GM21367 (cell line): ENCODE results near the gene MTCL3.

Experiments used
- ATAC-seq: cut with Tn5 transposase; IDR thresholded peaks from one replicate; pipeline ENCODE4 v1.9.1; 2021; ENCODE audit not compliant: unreplicated experiment

Gene MTCL3

DNA sequence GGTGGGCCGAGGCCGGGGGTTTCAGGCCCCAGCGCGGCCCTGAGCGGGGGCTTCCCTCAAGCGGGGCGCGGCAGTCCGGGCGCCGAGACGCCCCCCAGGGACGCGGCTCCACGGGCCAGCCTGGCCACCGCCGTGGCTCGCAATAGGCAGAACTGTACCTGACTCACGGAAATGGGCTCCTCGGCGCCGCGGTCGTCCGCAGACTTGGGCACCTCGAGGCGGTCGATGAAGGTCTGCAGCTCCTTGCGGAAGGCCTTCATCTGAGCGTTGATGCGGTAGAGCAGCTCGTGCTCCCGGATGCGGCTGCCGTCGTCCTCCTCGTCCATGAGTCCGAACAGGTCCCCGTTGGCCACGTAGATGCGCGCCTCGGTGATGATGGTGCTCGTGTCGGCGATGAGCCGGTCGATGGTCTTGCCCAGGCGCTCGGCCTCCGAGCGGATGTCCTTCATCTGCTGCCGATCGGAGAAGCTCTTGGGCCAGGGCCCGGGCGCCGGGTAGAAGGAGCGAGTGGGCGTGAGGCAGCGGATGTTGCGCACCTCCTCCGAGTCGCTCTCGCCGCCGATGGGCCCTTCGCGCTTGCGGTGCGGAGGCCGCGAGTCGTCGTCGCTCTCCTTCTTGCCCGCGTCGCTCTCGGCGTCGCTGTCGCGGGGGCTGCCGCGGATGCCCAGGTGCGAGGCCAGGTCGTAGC, 43.9 kb downstream of the MTCL3 start:
- no peak for ATAC-seq

DNA sequence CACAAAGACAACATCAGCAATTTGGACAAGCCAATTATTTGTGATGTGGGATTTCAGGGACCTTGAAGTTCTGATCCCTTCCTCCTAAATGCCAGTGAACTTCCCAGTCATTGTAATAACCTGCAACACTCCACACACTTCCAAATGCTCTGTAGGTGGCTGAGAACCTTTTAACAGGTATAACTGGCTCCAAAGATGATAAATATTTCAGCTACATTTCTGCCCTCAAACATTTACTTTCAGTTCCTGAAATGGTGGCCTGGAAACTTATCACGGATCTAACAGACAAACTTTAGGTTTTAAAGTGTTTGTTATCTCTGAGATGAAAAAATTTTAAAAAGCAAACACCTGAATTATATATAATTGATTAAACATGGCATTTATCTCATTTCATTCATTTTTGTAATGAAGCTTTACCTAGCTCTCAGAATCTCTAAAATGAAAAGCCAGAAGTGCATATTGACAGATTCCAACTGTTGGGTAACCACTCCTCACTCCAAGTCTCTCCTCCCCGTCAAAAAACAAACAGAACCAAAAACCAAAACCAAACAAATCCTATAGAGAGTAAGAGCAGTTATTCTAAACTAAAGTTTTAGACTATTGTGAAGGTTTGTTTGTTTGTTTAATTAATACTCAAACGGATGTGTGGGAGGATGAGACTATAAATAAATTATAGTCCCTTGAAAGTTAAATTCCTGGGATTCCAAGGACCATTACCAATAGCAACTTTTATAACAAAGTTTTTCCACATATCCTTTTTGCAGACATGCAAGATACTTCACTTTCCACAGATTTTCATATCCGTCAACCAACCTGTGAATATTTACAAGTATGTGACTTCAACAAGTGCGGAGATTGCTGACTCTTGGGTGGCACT, 47.5 kb downstream of the MTCL3 start:
- no peak for ATAC-seq

DNA sequence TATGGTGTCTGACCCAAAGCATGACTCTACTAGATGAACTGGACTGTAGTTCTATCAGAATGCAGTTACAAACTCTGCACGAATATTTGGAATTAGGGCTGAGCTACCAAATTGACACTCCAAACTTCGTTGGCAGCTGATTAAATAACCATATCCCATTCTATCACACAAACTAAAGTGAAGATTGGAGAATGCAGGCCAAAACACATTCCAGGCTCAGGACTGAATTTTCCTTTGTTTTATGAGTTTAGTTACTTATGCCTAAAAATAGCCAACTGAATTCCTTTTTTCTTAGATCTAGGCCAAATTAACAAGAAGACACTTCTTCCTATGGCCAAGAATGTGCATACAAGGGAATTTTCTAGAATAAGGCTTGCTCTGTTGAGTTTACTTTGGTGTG, 50.2 kb downstream of the MTCL3 start:
- ATAC-seq = no peak

DNA sequence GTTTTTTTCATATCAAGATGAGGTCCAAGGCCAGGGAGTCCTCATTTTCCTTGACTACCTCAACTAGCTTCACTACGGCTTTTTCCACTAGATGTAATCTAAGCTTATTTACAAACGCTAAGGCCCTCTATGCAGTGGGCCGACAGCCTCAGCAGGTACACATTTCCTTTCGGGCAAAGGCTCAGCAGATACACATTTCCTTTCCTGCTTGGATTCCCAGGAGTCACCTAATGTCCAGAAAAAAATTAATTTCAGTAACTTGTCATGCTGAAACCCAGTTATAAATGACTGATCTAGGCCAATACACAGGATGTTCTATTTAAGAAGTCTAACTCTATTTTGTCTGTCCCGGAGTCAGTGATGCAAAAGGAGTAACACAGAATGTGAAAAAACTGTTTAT, 52.7 kb downstream of the MTCL3 start:
- ATAC-seq = no peak

DNA sequence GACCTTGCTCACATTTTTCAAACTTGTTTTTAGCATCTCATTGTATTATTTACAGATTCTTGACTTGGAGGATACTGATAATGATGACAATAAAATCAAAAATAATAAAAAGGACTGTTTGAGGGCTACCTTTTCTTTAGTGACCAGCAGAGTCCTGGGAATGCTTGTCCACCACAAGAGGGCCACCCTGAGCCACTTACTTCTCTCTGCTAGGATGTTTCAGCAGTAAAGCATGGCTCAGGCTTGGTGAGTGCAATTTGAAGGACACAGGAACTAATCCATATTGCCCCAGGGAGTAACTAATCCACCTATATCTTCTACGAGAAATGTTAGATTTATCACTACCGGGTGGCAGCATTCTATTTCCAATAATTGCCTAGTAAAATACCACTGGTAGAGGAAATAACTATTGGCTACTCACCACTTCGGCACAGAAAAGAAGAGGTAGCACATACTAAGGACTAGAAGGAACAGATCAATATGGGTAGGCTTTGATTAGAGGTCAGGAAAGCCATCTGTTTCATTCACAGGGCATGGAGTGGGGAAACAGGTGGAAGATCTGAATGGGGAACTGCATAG, 54.2 kb downstream of the MTCL3 start:
- ATAC-seq = peak; percentile 96

DNA sequence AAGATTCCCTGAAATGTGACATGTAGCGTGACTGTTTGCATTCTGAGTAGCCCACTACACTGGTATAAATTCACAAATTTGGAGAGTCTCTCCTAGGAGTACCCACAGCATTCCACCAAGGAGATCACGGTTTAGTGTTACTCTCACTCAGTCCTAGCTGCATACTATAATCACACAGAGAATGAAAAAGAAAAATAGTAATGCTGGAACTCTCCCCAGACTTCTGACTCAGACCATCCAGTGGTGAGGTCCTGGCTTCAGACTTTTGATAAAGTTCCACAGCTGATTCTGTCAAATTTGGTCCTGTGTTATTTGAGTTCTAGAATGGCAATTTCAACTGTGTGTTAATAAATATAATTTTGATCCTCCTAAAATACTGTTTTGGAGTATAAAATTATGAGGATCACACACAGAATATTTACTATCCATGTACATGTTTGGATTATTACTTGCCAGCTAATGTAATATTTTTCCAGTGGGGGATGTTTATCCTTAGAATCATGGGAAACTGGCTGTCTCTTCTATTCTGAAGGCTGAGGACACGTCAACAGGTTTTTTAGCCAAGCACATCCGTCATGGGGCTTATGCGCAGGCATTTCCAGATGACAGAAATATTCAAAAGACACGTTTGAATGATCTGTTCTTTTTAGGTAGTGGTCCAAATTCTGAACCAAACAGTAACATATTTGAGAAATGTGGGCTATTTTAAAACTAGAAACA, 54.8 kb downstream of the MTCL3 start:
- ATAC-seq = no peak

DNA sequence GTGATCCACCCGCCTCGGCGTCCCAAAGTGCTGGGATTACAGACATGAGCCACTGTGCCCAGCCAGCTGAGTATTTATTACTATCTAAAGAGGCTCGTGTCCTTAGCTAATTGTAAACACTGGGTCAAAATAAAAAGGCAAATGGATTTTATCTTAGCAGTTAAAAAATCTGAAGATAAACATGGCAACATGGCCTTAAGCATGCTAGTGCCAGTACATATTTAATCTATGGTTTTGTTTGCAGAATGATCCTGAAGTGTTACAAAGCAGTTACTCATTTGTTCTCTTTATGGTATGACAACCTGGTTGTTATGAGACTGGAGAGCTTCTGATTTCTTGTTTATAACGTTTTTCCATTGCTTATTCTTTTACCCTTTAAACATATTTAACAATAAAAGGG, 56.1 kb downstream of the MTCL3 start:
- no peak for ATAC-seq

DNA sequence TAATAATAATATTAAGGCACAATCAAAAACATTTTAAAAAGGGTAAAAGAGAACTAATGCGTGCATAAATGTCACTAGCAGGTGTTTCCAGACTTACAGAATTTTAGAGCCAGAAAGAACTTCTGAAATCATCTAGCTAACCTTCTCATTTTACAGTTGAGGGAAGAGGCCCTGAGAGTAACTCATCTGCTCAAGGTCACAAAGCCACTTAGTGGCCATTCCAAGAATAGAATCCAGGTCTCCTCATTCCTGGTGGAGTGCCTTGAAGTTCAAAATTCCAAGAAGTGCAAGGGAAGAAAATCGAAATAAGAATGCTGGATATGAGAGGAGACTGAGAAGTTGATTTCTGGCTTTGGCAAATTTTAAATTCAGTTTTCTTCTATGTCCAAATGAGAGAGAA, 56.8 kb downstream of the MTCL3 start:
- no peak for ATAC-seq

DNA sequence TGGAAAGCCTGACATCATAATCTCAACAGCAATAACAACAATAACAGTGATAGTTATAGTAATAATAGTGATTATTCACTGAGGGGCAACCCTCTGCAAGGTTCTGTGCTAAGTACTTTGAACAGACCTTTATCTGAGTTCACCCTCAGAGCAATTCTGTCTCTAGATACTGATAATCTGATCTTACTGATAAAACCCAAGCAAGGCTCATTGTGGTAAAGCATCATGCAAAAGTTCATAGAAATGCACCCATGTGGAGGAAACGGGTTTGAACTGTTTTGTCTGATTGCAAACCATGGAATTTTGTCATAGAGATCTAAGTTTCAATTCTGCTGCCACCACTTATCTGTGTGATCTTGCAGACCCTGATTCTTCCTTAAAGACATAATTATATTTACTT, 58.7 kb downstream of the MTCL3 start:
- ATAC-seq = no peak

DNA sequence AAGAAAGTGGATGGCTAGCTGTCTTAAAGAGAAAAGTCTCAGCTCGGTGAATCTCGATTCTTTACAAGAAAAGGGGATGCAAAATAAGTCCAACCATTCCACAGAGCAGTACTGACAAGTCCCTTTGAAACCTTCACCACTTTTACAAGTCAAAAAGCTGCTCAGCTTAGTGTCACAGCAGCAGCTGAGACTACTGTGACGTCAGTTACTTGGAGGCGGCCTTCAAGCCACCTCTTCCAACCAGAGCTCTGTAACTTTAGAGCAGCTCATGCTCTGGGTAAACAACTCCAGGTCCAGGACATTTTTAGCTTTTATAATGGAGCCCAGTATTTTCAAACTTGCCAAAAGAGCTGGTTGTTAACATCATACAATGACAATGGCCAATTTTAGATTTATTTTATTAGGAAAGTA, 59.9 kb downstream of the MTCL3 start, which contains the start of gene KIAA0408:
Gene KIAA0408 (minus strand): TSS at position 159 of the 411 bp plus-strand sequence. CDS start 5,408 bp downstream, outside the sequence.
- no peak for ATAC-seq

DNA sequence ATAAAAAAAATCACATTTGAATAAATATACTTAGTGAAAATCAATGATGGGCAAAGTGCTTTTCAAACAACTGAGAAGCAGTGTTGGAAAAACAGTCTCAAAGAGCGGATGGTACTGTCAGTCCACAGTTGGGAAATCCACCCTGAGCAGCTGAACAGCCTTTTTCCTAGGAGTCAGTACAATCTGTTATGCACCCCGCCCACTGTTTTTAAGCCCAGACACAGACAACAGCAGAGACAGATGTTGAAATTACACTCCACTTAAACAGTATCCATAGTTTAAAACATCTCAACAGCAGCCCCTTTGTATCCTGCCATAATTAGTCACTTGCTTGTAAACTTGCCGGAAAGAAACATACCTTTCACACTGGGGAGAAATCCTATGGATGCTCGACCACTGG, 60.3 kb downstream of the MTCL3 start:
- no peak for ATAC-seq

DNA sequence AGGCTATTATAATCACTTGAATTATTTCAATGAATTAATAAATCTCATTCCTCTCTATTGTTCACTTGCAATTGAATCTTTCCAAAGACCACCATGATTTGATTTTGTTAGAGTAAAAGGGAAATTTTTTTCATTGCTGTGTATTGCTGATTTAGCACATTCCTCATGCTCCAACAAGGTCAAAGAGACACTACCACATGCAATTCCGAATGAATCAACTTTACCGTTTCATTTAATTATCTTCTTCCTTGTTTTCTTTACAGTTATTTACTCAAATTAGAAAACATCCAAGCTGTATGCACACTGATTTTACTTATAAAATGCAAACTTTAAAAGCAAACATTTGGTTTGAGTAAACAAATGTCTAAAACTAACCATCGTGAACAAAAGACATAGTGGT, 60.9 kb downstream of the MTCL3 start:
- no peak for ATAC-seq

DNA sequence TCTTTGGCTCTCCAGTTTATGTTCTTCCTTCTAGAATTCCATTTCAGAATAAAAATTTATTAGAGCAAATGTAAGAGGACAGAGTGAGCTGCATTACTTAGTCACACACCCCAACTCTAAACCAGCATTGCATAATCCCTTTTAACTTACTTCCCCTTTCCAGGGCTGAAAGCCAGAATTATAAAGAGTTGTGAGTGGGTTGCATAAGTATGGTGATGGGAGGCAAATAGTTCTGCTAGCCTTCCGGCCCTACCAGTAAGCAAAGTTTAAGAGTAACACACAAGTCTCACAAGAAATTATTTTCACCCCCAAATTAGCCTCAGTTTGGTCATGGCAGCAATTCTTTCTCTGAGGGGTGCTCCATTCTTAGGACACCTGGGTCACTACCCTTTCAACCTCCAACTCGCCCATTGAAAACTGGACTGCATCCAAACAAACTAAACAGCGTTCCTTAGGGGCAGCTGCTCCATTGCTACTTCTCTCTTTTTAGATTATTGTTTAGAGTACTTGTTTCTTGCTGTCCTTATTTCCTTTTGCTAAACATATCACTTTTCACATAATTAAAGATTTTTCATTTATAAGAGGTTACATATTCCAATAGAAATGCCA, 61.6 kb downstream of the MTCL3 start:
- no peak for ATAC-seq

DNA sequence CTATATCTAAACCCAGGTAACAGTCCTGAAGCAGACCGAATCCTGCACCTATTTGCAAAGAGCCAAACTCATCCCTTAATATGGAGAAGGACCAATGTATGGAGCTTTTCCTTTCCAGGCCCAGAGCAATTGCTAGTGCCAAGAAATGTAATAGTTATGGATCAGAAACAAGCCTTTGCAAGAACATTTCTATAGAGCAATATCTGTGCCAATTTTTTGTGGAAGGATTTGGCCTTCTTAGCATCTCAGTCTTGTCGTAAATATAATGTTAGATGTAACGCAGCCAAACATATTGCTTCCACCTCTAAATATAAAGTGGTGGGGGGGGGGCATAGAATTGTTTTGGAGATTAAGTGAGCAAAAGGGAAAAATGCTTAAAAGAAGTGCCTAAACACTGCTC, 62.7 kb downstream of the MTCL3 start:
- no peak for ATAC-seq

DNA sequence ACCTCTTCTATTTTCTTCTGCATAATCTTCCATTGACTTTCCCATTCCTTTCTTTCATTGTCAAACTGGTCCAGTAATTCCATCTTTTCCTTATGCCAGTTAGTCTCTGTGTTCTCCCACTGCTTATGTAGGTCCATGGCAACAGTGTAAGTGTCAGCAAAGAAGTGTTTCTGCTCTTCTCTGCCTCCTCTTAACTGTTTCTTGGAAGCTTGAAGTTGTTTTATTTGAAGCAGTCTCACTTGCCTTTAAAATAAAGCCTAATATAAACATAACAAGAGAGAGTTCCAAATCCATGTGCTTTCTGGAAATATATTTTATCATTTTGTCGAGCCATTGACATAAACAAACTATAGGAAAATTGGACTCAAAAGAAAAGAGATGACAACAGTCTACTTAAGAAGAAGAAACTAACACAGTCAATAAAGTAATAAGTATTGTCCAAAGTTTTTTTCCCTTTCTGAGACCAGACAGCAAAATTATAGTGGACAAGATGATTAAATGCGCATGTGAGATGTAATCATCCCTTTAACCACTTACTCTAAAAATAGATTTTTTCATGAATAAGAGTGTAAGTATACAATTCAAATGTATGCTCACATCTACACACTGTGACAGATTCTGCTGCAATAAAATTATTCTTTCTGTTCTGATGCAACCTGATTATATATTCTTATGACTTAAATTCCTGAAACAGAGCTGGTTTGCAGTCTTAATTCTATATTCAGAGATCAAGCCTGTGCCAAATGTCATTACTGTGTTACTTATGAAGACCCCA, 65.1 kb downstream of the MTCL3 start:
- no peak for ATAC-seq

DNA sequence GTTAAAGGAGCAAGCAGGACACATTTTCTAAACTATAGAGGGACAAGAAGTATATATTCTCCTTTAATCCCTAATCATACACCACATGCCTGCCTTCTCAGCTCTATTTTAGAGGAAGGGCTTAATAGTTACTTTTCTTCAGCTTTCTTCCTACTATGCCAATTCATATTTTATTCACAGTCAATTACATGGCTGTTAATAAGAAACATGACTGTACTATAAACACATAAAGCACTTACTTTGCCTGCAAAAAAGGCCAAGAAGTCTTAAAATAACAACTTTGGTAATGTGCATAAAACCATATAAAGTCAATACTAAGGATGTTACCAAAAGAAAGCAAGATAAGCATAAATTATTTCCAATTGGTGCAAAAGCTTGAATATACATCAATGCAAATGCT, 66.3 kb downstream of the MTCL3 start:
- ATAC-seq = no peak

DNA sequence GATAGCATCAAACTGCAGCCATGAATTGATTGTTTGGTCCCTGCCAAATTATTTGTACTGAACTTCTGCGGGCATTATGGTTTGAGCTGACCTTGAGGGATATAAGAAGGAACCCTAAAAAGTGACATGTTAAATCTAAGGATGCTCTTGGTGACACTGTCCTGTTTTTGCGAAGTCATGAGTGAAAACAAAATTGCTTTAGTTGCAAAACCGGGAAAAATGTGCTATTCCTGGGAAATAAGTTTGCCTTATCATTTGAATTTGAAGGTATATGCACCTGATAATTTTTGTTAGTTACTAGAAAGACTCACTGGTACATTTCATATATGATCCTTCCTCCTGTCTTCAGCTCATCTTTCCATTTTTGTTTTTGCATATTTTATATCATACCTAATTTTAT, 67.7 kb downstream of the MTCL3 start:
- ATAC-seq = no peak

DNA sequence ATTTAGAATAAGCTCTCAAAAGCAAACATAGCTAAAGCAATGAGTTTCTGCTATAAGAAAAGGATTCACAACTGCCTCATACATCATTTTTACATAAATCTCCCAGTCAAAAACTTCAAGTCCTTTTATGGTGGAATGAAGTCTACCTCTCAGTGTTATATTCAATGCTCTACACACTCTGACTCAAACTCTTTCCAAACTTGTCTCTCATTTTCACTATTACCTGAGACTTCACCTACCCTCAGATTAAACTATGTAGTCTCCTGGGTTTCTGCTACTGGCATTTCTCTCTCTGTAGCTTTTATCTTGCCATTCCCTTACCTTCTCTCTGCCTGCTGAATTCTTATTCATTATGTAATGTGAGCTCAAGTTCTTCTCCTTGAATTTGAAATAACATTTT, 71.4 kb downstream of the MTCL3 start:
- no peak for ATAC-seq

DNA sequence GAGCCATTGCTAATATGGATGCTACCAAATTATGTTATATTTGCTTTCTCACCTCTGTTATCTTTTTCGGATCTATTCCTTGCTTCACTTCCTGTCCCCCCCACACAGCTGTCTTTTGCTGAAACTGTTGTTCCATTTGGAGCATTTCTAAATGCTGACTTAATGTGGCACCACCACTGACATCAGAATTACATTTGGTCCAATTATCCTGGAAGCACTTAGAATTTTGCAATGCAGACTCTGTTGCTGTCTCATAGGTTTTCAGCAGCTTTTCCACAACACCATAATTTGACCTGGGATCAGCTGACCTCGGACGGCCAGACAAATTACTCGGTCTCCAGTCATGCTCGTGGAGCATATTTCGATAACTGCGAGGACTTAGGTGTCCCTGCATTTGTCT, 72.8 kb downstream of the MTCL3 start:
- no peak for ATAC-seq

DNA sequence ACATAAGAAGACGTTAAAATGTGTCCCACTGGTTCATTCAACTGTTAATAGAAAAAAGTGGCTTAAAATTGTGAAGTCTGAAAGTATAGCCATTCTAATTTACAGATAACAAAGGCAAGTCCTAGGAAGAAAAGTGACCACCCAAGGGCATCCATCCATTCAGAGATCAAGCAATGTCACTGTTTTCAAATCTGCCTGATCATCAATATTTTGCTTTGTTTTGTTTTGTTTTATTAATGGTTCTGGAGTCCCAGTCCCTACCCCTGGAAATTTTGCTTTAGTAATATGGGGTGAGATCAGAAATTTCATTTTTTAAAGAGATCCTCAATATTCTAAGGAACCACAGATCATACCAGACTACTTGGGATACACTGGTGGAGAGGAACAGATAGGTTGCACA, 77.3 kb downstream of the MTCL3 start:
- ATAC-seq = no peak
